HG03097 (cell line): ENCODE measurements around the gene NHP2.
"Not testable (repeated sequence)": the region's sequence is repeated elsewhere in the genome, so short reads cannot be mapped to it uniquely, and the experiment has no call there.

Source experiments
- ATAC-seq: cut with Tn5 transposase; IDR thresholded peaks from one replicate; pipeline ENCODE4 v1.9.1; 2021; ENCODE audit not compliant: unreplicated experiment, low FRiP score

Gene NHP2

DNA sequence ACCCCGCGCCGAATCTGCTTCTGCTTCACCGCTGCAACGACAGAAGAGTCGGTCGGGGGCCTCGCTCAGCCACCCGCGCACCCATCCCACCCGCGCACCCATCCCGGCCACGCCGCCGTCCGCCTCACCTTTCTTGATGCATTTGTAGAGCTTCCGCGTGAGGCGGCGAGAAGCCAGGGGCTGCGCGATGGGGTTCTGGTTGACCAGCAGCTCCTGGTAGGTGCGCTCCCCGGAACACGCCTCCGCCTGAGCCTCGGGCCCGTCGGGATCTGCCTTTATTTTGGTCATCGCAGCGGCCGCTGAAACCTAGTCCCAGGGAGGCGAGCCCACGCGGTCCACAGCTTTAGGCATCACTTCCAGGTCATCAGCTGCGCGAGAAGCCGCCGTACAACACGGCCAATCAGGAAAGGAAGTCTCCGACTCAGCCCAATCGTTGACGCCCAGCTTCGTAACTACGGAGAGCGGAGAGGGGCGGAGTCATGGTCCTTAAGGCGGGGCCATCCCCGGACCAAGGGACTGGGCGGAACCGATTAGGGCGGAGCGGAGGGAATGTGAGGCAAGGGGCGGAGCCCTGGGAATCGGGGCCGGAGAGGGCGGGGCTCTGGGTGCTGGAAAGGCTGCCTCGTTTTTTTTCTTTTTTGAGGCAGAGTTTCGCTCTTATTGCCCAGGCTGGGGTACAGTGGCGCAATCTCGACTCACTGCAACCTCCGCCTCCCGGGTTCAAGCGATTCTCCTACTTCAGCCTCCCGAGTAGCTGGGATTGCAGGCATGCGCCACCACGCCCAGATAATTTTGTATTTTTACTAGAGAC, at the start of gene NHP2:
NHP2 (minus strand) TSS at position 356 of the 811 bp plus-strand sequence; CDS start at position 288, 68 bp downstream.
- ATAC-seq: peak; percentile 92

DNA sequence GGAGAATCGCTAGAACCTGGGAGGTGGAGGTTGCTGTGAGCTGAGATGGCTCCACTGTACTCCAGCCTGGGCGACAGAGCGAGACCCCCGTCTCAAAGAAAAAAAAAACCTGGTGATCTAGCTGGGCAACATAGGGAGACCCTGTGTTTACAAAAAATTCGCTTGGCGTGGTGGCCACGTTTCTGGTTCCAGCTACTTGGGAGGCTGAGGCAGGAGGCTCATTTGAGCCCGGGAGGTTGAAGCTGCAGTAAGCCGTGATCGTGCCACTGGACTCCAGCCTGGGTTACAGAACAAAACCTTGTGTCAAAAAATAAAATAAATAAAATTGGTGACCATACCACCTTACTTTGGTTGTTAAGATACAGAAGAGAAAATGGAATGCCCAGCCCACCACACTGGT, 48.9 kb upstream of the NHP2 start:
- no peak for ATAC-seq

DNA sequence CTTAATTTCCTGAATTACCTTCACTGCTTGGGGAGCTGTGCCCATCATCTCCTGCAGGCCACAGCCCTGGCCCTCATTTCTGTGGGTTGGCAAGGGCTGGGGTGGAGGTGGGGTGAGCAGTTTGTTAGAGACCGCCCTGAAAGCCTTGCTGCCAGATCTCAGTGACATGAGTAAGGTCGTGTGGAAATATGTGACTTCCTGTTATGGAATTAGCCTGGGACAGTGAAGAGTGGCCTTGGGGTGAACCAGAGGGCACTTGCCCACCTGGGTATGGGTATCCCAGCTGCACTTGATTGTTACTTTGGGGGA, 48.2 kb upstream of the NHP2 start:
- no peak for ATAC-seq

DNA sequence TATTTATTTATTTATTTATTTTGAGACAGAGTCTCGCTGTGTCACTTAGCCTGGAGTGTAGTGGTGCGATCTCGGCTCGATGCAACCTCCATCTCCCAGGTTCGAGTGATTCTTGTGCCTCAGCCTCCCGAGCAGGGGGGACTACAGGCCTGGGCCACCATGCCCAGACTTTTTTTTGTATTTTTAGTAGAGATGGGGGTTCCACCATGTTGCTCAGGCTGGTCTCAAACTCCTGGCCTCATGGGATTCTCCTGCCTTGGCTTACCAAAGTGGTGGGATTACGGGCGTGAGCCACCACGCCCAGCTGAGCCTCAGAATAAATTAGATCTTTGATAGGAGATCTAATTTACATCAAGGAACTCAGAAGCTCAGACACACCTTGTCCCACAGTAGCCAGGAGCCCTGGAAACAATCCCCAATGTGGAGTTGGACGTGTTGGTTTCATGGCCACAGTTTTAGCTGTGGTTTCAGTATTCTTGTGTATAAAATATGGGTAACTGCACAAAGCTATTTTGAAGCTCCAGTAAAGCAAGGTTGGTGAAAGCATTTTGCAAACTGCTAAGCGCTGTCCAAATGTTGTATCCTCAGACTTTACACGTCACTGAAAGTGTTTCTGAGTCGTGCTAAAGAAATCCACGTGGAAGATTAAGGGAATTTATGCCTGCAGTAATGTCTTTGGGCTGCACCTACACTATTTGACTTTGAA, 47.7 kb upstream of the NHP2 start:
- no peak for ATAC-seq

DNA sequence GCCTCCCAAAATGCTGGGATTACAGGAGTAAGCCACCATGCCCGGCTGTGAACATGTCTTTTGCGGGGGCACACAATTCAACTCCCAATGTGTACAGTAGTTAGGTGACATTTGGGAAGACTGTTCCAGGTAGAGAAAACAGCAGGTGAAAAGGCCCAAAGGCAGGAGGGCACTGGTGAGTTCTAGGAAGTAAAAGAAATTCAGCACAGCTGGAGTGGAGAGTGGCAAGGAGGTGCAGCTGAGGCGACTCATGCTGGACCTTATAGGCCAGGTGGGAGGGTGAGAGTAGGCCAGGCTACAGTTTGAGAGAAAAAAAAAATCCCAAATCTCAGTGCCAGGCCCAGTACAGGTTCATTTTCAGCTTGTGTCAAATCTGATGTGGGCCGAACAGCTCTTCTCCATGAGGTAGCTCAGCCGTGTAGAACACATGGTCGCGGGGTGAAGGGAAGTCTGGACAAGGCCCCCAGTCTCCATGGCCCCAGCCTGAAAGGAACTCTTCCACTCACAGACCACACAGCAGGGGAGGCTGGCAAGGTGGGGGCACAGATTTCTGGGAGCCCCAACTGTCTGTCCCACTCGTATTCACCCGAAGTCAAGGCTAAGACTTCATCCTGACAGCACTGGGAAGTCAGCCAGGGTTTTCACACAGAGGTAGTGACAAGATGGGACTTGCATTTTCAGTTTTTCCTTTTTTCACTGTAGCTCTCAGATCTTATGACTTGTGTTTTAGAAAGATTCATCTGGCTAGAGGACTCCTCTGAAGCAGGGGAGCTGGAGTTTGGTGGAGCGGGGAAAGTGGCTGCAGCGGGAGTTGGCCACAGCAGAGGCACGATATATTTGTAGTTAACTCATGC, 46.1 kb upstream of the NHP2 start:
- no peak for ATAC-seq

DNA sequence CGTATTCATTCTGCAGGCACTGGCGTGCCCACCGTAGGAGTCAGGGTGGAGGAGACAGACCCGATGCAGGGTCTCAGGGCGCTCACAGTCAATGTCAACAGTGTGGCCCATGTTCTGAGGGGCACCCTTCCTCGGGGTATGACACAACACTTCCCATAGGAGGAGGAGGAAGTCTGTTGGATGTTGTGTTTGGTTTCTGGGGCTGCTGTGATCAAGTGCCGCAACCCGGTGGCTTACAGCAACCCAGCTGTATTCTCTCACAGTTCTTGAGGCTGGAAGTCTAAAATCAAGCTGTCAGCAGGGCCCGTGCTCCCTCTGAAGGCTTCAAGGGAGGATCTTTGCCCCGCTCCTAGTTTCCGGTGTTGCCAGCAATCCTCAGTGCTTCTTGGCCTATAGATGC, 45.0 kb upstream of the NHP2 start:
- ATAC-seq: no peak

DNA sequence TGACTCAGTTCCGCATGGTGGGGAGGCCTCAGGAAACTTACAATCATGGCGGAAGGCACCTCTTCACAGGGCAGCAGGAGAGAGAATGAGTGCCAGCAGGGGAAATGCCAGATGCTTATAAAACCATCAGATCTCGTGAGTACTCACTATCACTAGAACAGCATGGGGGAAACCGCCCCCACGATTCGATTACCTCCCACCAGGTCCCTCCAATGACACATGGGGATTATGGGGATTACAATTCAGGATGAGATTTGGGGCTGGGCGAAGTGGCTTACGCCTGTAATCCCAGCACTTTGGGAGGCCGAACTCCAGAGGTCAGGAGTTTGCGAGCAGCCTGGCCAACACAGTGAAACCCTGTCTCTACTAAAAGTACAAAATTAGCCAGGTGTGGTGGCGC, 44.5 kb upstream of the NHP2 start:
- not testable (repeated sequence) for ATAC-seq

DNA sequence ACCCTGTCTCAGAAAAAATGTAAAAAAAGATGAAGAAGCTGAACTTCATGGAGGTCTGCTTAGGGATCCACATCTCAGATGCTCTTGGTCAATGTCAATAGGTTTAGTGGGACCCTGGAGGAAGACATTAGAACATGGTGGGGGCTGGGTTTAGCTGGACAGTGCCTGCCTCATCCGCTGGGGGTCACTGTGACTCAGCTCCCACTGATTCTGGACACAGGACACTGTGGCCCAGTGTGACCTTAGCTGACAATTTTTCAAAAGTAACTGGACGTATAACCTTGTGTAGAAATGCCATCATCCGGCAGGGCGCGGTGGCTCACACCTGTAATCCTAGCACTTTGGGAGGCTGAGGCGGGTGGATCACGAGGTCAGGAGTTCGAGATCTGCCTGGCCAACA, 43.3 kb upstream of the NHP2 start:
- no peak for ATAC-seq

DNA sequence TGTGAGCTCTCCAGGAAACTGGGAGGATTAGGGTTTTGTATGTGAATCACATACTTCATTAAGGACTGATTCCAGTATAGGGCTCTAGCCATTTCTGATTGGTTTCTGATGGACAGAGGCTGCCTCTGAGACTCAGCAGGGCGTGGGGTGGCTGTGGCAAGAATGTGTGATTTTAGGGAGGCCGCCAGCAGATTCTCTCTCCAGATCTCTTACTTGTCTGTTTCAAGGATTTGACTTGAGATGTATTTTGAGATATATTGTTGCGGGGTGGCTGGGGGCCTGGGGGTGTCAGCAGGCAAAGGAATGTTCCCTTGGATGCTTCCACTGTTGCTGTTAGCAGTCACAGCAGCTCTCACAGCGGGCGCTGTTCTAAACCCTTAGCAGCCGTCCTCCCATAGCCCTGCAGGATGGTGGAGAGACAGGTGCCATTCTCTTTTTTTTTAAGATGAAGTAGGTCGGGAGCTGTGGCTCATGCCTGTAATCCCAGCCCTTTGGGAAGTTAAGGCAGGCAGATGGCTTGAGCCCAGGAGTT, 42.7 kb upstream of the NHP2 start:
- ATAC-seq: no peak

DNA sequence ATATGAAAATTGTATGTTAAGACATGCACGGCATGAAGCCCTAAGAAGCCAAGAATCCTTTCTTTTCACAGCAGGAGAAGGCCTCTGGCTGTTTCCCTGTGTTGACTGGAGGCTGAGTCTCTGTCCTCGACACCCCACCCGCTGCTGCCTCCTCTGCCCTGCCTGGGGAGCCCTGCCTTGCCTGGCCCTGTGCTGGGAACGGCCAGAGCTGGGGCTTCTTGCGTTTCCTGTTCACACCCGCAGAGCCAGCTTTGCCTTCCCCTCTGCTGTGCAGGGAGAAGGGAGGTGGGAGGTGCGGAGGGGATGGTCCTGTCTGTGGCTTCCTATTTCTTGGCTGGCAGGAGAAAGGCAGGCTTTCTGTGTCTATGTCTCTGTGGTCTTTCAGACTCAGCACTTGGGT, 40.3 kb upstream of the NHP2 start:
- ATAC-seq: no peak

DNA sequence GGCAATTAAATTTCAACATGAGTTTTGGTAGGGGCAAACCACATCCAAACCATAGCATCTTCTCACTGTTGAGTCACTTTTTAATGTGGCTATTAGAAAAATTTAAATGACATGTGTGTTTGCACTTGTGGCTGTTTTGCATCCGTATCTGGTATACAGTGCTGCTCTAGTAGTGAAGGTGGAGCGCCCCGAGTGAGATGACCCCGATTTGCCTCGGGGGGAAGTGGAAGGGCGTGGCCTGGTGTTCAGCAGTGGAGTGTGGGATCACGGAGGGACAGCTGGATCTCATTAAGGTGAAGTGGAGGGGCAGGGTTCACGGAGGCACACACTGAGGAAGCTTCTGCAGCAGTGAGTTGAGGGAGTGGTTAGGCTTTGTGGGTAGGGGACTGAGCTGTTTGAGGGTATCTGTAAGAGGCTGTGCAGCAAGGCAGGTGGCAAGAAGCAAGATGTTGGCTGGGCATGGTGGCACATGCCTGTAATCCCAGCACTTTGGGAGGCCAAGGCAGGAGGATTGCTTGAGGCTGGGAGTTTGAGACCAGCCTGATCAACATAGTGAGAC, 39.6 kb upstream of the NHP2 start:
- ATAC-seq: no peak

DNA sequence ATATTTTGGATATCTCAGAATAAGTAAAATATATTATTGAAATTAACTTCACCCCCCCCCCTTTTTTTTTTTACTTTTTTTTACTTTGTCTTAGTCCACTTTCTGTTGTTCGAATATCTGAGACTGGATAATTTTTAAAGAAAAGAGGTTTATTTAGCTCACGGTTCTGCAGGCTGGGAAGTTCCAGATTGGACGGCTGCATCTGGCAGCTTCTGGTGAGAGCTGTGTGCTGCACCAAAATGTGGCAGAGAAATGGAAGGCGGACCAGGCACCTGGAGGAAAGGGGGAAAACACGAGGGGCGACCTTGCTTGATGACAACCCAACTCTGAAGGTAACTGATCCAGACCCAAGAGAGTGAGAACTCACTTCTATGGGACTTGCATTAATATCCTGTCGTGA, 39.1 kb upstream of the NHP2 start:
- ATAC-seq: no peak

DNA sequence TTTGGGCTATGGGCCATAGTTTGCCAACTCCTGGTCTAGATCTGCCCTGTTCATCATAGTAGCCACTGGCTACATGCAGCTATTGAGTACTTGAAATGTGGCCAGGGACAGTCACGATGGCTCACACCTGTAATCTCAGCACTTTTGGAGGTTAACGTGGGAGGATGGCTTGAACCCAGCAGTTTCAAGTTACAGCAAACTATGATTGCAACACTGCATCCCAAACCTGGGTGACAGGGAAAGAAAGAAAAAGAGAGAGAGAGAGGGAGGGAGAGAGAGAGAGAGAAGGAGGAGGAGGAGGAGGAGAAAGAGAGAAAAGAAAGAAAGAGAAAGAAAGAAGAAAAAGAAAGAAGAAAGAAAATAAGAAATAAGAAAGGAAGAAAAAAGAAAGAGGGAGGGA, 38.6 kb upstream of the NHP2 start:
- ATAC-seq: no peak

DNA sequence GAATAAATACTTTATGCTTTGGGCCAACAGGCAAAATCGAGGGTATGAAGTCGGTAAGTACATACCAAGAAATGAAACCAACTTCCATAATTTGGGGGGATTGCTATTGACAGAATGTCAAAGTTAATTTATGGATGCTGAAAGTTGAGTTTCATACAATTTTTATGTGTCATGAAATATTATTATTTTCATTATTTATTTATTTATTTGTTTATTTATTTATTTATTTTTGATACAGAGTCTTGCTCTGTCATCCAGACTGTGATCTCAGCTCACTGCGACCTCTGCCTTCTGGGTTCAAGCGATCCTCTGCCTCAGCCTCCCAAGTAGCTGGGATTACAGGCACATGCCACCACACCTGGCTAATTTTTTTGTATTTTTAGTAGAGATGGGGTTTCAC, 38.0 kb upstream of the NHP2 start:
- ATAC-seq: no peak

DNA sequence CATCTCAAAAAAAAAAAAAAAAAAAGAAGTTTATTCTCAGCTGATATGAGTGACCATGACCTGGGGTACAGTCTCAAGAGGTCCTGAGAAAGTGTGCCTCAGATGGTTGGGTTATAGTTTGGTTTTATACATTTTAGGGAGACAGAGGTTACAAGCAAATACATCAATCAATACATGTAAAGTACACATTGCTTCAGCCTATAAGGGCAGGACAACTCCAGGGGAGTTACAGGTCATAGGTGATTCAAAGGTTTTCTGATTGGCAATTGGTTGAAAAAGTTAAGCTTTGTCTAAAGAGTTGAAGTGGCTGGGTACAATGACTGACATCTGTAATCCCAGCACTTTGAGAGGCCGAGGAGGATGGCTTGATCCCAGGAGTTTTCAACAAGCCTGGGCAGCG, 35.7 kb upstream of the NHP2 start:
- ATAC-seq: no peak

DNA sequence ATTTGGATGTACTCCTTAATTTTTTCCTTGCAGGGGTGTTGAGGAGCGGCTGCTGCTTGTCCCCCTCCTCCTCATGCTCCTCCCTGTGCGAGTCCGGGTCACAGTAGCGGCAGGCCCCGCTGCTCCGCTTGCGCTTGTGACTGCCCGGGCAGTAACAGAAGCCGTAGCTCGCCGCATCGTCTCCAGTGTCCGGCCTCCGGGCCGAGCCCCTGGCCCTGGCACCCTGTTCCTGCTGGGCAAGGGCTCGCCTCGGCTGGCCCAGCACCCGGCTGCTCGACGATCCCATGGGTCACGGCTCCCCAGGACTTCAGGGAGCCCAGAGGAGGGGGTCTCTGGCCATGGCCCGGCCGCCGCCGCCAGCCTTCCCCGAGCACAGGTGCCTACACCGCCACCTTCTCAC, 33.3 kb upstream of the NHP2 start, which contains the start of gene GMCL2:
GMCL2 (minus strand) TSS at position 358 of the 400 bp plus-strand sequence; CDS start at position 286, 72 bp downstream.
- no peak for ATAC-seq

DNA sequence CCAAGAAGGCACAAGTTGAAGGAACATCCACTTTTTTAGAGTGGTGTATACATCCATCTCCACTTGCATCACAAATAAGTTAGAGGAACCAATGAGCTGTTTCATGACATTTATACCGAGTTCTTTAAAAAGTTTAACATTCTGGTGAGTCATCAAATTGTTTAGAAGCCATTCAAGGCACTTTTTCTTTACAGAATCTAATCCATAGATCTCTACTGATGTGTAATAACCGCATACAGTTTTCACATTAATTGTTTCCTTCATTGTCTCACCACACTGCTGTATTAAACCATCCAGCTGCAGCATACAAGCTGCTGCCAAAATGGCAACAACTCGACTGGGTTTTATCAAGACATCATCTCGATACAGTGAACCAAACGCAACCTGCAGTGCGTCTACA, 32.7 kb upstream of the NHP2 start:
- no peak for ATAC-seq

DNA sequence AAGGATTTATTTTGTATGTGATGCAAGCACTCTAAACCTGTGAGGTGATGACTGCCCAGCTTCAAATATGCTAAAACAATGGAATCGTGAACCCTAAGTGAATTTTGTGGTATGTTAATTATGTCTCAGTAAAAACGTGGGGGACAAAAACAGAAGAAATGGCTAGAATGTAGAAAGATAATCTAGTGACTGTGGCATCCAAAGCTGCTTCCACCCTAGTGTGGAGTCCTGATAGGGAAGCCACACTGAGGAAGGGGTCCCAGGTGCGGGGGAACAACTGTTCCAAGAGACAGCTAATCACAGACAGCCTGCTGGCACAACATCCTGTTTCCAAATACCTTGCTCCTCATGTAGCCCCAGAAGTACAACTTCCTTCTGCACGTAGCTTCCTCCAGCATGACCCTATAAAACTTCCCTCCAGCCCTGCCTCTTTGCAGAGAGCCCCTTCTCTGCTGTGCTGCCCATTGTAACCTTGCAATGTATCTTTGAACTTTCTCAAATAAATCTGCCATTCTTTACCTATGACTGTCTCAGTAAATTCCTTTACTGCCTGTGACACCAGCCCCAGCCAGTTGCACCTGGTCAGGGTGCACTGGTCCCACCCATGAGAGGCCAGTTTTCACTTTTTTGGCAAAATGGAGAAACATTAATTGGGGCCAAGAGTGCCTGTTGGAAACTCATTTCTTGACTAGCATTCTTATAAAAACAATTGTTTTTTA, 28.6 kb upstream of the NHP2 start:
- no peak for ATAC-seq

DNA sequence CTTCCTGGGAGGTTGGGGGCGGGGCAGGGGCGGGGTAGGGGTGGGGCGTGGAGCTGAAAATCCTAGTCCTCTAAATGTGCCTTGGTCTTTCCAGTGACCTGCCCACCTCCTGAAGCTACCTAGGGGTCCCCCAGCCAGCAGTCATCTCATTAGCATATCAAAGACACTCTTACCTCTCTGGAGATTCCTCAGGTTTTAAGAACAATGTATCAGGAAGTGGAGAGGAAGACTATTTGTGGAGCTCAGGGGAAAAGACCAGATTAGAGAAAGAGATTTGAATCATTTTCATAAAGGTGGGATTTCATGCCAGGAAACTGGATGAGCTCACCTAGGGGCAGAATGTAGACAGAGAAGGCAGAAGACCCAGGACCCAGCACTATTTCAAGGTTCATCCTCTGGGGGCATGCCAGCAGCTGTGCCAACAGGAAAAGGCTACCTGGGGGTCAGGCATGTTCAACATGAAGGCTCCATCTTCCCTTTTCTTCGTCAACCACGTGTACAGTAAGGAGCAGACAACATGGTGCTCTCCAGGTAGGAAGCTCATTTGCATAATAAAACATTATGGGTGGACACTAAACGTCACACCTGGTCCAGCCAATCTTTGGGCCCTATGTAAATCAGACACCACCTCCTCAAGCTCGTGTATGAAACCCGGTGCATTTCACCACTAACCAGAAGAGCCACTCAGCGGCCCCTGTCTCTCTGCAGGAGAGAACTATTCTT, 26.6 kb upstream of the NHP2 start:
- no peak for ATAC-seq
